HEK293T (cell line): ENCODE data around the gene PARP1.

Source experiments
- CTCF ChIA-PET: fragments of 350-600 bp; formaldehyde crosslinking; extraction: SDS; loops from one replicate; lab custom pipeline; 2021; ENCODE audit warnings: antibody characterized with exemption, inconsistent platforms; lab: Yijun Ruan, JAX
- POLR2A ChIA-PET: fragments of 350-600 bp; formaldehyde crosslinking; extraction: SDS; loops from one replicate; lab custom pipeline; 2020; ENCODE audit warnings: antibody characterized with exemption, inconsistent platforms; lab: Yijun Ruan, JAX
- DNase-seq: peaks from one replicate; pipeline ENCODE4 v3.0.0; 2012; ENCODE audit warnings: mixed read lengths; ENCODE audit errors: extremely low spot score
- ARNT ChIP-seq: fragments of 450-650 bp; IDR thresholded peaks from 2 replicates; pipeline ENCODE4 v1.6.1; 2017; ENCODE audit warnings: mild to moderate bottlenecking
- FOXA1 ChIP-seq: fragments of 450-650 bp; IDR thresholded peaks from 2 replicates; pipeline ENCODE4 v1.6.1; 2016; ENCODE audit warnings: mild to moderate bottlenecking
- FOXK2 ChIP-seq: fragments of 450-650 bp; IDR thresholded peaks from 2 replicates; pipeline ENCODE4 v1.6.1; 2016; ENCODE audit warnings: mild to moderate bottlenecking
- HDGF ChIP-seq: fragments of 450-650 bp; IDR thresholded peaks from 2 replicates; pipeline ENCODE4 v1.6.1; 2017; ENCODE audit warnings: antibody characterized with exemption, borderline replicate concordance
- L3MBTL2 ChIP-seq: fragments of 450-650 bp; conservative IDR thresholded peaks from 2 replicates; pipeline ENCODE4 v1.6.1; 2016; ENCODE audit warnings: mild to moderate bottlenecking
- LEF1 ChIP-seq: fragments of 450-650 bp; IDR thresholded peaks from 2 replicates; pipeline ENCODE4 v1.6.1; 2017; ENCODE audit warnings: mild to moderate bottlenecking, borderline replicate concordance
- NFRKB ChIP-seq: fragments of 450-650 bp; IDR thresholded peaks from 2 replicates; pipeline ENCODE4 v1.6.1; 2016; ENCODE audit warnings: mild to moderate bottlenecking, moderate library complexity
- PKNOX1 ChIP-seq: fragments of 450-650 bp; IDR thresholded peaks from 2 replicates; pipeline ENCODE4 v1.6.1; 2016
- SP1 ChIP-seq: fragments of 450-650 bp; IDR thresholded peaks from 2 replicates; pipeline ENCODE4 v1.6.1; 2017

PARP1 gene

GRCh38 chr1:226314055-226314454, 93.8 kb downstream of the PARP1 start:
- TF ChIP-seq L3MBTL2 (no peak), HDGF (no peak), SP1 (no peak), FOXA1 (no peak), ARNT (no peak)
- POLR2A ChIA-PET, result no interaction called here
- CTCF ChIA-PET, result interaction anchor here (0.6 kb wide), 1 partner anchor 103 kb away, joined by 3 read pairs; no protein-coding TSS in a partner anchor
- no peak for DNase-seq

- TF ChIP-seq PKNOX1 (peak; percentile 40), SP1 (no peak), L3MBTL2 (peak; percentile 57; the same call in 1 of the 2 replicates)
- POLR2A ChIA-PET, result no interaction called here
- CTCF ChIA-PET, result interaction anchor here (0.6 kb wide), 1 partner anchor 114 kb away, joined by 7 read pairs; no protein-coding TSS in a partner anchor
- DNase-seq, result no peak
Measured at GRCh38 chr1:226312065-226312464, 95.8 kb downstream of the PARP1 start.

GRCh38 chr1:226311376-226311775, 96.5 kb downstream of the PARP1 start:
- TF ChIP-seq LEF1, result no peak
- no peak for TF ChIP-seq NFRKB
- no peak for TF ChIP-seq FOXK2
- CTCF ChIA-PET, result interaction anchor here (0.6 kb wide), 1 partner anchor 113 kb away, joined by 7 read pairs; no protein-coding TSS in a partner anchor
- no peak for DNase-seq
- POLR2A ChIA-PET, result interaction anchor here (3.2 to 3.3 kb wide), 2 partner anchors 15 to 187 kb away, joined by 32 to 39 read pairs; no protein-coding TSS in a partner anchor
